ENCODE results near the gene ZNF326.
"Not testable (repeated sequence)": the region's sequence is repeated elsewhere in the genome, so short reads cannot be mapped to it uniquely, and the experiment has no call there.

ZNF326 gene

DNA sequence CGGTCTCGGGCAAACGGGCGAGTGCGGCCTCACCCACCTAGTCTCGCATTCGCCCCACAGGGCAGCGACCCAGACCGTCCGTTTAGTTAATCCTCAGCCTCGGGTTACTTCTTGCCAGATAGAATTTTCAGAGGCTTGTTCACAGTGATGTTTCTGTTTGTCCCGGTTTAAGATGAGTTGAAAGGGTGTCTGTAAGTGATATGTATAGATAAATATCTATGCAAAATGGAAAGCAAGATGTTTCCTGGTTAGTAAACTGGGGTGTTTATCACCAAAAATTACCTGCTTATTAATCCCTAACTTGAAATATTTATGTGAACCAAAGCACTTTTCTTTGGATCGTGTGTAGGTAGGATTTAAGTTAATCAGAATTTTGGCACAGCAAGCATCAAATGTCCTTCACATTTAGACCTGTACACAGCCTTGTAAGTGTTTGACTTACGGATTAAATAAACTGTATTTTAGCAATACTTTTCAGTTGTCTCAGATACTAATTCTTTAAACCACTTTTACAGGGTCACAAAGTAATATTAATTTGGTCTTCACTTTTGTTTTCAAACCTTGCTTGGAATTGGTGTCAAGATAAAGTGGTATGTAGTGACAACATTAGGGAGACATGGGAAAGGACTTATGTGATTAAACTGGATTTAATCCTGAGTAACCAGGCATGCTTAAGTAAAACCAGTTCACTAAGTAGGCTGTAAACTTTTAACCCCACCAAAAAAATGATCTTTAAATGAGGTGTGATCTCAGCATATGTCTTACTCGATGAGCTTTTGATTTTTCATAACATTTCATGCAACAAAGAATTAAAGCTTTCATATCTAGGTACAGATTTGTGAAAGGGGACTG, 914 bp downstream of the ZNF326 start:
- in situ Hi-C loops (cut with MboI; ENCODE audit: low sequenced_read_pairs) = loop anchor here (10.0 to 25.0 kb wide), 2 partner anchors 191 to 534 kb away; no protein-coding TSS in a partner anchor

DNA sequence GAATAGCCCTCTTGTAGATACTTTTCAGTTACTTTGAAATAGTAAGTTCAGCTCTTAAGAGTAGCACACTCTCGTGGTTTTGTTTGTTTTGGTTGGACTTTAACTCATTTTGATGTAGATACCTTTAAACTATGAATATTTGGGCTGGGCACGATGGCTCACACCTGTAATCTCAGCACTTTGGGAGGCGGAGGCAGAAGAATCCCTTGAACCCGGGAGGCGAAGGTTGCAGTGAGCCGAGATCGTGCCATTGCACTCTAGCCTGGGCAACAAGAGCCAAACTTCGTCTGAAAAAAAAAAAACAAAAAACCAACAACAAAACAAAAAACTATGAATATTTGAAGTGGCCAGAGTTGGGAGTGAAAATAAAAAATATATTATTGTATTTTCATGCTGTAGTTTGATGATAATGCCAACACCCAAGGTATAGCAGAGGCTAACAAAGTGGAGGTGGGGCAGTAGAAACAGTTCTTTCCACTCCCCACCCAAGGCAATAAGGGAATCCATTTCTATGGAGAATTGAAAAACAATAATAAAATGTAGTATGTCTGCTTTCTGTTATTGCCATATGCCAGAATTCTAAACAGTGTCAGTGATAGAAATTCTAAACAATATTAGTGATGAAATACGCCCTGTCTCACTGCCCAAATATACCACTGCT, 1.7 kb downstream of the ZNF326 start:
- in situ Hi-C loops (cut with MboI; ENCODE audit: low sequenced_read_pairs) = loop anchor here (10.0 to 25.0 kb wide), 2 partner anchors 192 to 534 kb away; no protein-coding TSS in a partner anchor

DNA sequence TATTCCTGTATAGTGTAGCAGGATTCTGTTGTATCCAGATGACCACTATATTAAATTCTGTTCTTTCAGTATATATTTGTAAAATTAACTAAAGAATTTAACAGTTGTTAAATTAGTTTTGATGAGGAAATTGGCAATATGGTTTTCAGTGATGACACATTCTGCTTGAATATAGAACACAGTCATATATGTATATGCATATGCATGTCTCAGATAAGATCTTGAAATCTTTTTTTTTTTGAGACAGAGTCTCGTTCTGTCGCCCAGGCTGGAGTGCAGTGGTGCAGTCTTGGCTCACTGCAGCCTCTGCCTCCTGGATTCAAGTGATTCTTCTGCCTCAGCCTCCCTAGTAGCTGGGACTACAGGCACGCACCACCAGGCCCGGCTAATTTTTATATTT, 2.2 kb downstream of the ZNF326 start:
- in situ Hi-C loops (cut with MboI; ENCODE audit: low sequenced_read_pairs) = loop anchor here (10.0 to 25.0 kb wide), 2 partner anchors 192 to 535 kb away; no protein-coding TSS in a partner anchor

DNA sequence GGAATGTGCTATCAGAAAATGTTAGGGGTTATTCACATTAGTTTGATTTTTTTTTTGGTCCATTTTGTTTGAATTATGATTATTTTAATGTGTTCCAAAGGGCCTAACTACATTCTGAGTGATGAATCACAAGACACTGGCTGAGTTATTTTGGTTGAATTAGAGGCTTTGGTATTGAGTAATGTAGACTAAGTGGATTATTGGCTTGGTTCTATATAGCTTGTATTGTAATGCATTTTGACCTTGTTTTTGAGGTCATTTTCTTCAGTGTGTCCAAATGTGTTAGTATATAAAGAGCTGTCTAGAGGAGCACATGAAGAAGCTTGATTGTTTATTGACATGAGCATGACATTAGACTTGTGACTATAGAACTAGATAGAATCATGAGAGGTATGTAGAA, 3.4 kb downstream of the ZNF326 start:
- in situ Hi-C loops (cut with MboI; ENCODE audit: low sequenced_read_pairs) = loop anchor here (10.0 to 25.0 kb wide), 2 partner anchors 194 to 536 kb away; no protein-coding TSS in a partner anchor

DNA sequence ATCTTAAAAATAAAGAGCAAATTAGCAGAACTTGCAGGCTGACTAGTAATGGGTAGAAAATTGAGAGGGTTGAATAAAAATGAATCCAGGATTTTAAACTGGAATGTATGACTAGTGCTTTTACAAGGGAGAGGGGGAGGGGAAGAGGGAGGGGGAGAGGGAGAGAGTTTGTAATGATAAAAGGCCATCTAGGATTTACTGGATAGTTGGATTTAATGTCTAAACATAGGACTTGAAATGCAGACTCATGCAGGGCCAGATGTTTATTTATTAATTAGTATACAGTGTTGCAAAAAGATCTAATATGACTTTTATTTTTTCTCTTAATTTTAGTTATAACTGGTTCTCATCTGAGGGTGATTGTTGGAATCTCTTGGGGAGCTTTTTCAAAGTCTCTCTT, 4.3 kb downstream of the ZNF326 start:
- in situ Hi-C loops (cut with MboI; ENCODE audit: low sequenced_read_pairs) = loop anchor here (10.0 to 25.0 kb wide), 2 partner anchors 194 to 537 kb away; no protein-coding TSS in a partner anchor

DNA sequence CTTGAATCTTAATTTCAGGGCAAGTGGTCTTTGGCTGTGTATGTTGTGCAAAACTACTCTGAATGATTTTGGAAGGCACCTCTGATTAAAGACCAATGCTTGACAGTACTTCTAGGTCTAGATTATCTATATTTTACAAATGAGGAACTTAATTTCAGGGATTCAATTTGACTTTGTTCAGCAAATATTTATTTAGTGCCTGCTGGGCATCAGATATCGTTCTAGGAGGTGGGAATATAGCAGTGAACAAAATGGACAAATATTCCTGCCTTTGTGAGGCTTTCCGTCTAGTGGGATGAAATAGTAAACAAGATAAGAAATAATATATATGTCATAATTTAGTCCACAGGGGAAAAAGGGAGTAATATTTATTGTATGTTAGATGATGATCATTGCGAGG, 4.7 kb downstream of the ZNF326 start:
- in situ Hi-C loops (cut with MboI; ENCODE audit: low sequenced_read_pairs) = loop anchor here (10.0 to 25.0 kb wide), 2 partner anchors 195 to 537 kb away; no protein-coding TSS in a partner anchor

DNA sequence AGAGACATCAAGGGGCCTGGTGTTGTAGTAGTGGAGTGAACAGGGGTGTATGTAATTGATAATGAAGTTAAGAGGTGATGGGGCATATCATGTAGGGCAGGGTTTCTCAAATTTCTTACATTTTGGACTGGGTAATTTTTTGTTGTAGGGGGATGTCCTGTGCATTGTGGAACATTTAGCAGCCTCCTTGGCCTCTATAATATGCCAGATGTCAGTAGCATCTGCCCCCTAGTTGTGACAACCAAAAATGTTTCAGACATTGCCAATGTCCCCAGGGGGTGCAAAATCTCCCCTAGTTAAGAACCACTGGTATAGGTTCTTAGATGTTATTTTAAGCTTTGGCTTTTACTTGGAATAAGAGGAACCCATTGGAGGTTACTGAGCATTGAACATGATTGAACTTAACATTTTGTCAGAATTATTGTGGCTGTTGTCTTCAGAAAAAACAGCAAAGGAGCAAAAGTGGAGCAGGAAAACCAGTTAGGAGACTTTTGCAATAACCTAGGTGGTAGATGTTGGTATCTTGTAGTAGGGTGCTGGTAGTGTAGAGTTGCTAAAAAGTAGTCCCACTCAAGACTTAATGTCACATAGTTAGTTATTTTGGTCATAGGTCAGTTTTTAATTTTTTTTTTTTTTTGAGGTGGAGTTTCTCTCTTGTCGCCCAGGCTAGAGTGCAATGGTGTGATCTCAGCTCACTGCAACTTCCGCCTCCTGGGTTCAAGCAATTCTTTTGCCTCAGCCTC, 6.2 kb downstream of the ZNF326 start:
- in situ Hi-C loops (cut with MboI; ENCODE audit: low sequenced_read_pairs) = no loop called here

DNA sequence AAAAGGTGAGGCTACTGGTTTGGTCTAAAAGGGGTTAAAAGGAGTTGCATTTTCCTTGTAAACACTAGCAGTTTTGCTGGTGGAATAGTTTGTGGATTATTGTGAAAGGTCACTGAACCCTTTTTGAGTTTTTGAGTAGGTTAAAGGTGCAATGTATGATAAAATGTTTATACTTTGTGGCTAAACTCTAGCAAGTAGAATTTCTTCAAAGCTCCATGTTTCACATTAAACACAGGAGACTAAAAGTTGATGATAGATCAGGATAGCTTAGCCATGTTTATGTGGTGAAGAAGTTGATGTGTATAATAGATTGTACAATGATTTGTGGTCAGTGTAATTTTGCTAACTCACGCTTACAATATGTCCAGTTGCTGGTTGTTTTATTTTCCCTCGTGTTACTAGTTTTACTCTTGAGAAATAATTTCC, 13.1 kb downstream of the ZNF326 start:
- in situ Hi-C loops (cut with MboI; ENCODE audit: low sequenced_read_pairs) = no loop called here

DNA sequence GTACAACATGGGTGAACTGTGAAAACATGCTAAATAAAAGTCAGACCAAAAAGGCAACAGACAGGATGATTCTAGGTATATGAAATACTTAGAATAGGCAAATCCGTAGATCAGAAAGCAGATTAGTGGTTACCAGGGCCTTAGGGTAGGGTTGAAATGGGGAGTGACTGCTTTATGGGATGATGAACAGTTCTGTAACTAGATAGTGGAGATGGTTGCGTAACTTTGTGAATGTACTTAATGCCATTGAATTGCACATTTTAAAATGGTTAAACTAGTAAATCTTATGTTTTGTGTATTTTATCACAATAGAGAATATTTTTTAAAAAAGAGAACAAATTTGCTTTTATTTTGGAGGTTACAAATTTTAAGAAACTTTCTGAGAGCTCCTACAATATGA, 17.4 kb downstream of the ZNF326 start:
- in situ Hi-C loops (cut with MboI; ENCODE audit: low sequenced_read_pairs) = no loop called here

DNA sequence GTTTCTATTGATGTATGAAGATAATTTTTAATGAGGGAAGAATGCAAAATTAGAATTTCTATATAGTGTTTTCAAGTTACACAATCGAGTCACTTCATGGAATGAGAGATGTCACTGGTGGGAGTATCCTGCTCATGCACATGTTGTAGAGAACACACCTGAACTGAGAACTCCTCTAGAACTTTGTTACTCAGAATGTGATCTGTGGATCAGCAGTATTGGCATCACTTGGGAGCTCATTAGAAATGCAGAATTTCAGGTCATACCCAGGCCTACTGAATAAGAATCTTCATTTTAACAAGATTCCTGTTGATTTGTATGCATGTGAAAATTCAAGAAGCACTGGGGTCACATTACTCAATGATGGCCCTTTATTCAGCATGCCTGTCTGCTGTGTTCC, 28.8 kb downstream of the ZNF326 start:
- in situ Hi-C loops (cut with MboI; ENCODE audit: low sequenced_read_pairs) = no loop called here

DNA sequence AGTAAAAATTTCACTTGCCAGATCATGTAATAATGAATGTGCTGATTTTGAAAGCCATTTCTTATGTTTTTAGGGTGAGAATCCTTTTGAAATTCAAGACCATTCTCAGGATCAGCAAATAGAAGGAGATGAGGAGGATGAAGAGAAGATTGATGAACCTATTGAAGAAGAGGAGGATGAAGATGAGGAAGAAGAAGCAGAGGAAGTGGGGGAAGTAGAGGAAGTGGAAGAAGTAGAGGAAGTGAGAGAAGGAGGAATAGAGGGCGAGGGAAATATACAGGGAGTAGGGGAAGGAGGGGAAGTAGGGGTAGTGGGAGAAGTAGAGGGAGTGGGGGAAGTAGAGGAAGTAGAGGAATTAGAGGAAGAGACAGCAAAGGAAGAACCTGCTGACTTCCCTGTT, 32.4 kb downstream of the ZNF326 start:
- in situ Hi-C loops (cut with MboI; ENCODE audit: low sequenced_read_pairs) = no loop called here

DNA sequence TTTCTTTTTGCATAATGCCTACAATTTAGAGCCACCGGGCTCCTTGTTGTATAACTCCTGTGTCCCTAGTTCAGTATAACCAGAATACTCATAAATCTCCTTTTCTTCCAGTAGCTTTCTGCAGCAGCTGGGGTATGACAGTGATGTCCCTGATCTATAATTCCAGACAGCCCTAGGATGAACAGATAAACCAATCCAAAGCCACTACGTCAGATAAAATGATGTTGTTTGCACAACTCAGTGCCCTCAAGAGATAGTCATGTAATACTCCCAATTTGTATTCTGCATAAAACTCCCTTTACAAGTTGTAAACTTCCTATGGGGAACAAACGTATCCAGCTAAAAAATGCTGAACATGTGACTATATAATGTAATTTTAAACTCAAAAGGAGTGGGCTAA, 44.7 kb downstream of the ZNF326 start:
- in situ Hi-C loops (cut with MboI; ENCODE audit: low sequenced_read_pairs) = no loop called here

DNA sequence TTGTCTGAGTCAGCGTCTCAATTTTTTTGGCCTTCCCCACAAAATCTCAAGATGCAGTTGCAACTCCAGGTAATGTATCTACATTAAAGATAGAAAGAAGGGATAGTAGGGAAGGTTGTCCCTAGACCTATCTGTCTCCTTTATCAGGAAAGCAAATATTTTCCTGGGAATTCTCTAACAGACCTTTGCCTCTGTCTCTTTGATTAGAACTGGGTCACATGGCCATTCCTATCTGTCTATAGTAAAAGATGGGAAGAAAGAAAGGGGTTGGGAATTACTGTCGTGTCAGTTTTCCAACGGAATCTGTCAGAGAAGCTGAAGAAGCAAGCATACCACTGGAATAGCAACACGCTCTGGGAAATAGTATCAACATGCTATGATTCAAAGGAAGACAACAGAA, 48.7 kb downstream of the ZNF326 start:
- in situ Hi-C loops (cut with MboI; ENCODE audit: low sequenced_read_pairs) = no loop called here

DNA sequence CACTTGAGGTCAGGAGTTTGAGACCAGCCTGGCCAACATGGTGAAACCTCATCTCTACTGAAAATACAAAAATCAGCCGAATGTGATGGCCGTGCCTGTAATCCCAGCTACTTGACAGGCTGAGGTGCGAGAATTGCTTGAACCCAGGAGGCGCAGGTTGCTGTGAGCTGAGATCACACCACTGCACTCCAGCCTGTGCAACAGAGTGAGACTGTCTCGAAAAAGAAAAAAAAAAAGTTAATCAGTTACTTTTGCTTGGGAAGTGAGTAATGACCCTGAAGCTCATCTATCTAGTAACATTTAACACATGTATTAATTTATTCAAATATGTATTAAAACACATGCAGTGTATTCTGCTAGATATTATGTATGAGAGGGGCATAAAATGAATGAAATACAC, 49.4 kb downstream of the ZNF326 start:
- in situ Hi-C loops (cut with MboI; ENCODE audit: low sequenced_read_pairs) = no loop called here

DNA sequence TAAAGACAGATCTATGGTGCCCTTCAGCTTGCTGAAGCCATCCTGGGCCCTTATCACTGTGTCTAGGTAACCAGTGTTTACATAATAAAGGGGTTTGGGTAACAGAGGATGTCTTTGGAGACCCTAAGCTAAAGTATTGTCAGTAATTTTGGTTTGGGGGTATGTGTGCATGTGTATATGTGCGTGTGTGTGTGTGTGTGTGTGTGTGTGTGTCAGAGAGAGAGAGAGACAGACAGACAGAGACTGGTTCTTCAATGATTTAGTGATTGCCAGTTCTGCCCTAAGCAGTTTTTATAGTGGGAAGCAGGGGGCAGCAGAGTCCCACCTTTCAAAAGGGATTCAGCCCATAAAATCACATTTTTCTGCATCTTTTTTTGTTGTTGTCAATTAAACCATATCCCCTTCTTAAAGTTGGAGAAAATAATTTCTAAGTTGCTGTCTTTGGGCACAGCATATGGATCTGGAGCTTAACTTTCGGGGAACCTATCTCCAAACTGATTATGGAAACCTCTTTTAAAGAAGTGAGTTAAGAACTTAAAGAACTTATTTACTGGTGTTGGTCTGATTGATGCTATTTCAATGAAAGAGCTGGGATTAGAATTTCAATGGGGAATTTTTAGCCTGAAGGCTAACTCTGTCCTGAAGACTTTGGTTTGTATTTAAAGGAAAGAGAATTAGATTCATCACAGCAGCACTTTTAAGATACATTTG, 51.1 kb downstream of the ZNF326 start:
- in situ Hi-C loops (cut with MboI; ENCODE audit: low sequenced_read_pairs) = no loop called here

DNA sequence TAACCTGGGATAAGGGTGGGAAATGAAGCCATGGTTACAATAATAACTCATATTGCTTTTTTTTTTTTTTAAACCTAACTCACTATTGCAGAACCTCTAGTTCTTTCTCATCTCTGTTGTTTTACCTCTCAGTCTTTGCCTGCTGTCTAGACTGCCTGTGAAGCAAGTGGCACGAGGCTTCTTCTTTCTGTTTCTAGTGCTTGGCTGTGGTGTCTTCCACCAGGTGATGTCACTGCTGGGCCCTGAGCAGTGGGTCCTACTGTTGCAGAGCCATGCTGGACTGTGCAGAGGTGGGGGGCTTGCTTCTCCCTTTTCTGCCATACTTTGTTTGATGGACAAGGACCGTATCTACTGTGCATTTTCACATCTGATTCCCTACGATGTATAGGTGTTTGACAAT, 51.7 kb downstream of the ZNF326 start:
- in situ Hi-C loops (cut with MboI; ENCODE audit: low sequenced_read_pairs) = no loop called here

DNA sequence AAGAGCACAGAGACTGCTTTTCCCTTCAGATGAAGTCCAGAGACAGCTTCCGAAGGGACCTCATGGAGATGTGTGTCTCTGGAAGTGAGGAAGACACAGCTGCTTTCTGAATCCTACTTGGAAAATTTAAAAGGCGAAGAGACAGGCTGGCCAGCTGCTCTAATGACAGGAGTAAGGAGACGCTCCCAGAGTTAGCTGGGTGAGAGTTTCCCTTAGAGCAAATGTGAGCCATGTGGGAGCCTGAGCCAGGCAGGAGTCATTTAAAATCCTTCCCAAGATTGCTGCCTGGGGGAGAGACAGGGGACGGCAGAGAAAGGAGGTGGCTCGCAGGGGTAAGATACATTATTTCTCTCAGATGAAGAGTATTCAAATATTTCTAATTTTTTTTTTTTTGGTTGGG, 53.1 kb downstream of the ZNF326 start:
- in situ Hi-C loops (cut with MboI; ENCODE audit: low sequenced_read_pairs) = no loop called here

DNA sequence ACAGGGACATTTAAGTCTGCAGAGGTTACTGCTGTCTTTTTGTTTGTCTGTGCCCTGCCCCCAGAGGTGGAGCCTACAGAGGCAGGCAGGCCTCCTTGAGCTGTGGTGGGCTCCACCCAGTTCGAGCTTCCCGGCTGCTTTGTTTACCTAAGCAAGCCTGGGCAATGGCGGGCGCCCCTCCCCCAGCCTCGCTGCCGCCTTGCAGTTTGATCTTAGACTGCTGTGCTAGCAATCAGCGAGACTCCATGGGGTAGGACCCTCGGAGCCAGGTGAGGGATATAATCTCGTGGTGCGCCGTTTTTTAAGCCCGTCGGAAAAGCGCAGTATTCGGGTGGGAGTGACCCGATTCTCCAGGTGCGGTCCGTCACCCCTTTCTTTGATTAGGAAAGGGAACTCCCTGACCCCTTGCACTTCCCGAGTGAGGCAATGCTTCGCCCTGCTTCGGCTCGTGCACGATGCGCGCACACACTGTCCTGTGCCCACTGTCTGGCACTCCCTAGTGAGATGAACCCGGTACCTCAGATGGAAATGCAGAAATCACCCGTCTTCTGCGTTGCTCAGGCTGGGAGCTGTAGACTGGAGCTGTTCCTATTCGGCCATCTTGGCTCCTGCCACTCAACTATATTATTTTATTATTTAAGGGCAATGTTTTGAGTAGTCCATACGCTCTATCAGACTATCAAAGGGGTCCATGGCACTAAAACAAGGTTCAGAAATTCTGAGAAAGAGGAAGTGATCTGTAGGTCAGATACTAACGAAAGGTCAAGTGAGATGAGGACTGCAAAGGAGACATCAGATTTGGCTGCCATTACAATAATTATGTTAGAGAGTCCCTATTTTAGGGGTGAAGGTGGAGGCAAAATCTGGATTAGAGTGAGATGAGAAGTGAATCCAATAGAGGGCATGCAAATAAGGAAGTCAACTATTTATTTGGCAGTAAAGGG, 68.1 kb downstream of the ZNF326 start:
- in situ Hi-C loops (cut with MboI; ENCODE audit: low sequenced_read_pairs) = not testable (repeated sequence)

DNA sequence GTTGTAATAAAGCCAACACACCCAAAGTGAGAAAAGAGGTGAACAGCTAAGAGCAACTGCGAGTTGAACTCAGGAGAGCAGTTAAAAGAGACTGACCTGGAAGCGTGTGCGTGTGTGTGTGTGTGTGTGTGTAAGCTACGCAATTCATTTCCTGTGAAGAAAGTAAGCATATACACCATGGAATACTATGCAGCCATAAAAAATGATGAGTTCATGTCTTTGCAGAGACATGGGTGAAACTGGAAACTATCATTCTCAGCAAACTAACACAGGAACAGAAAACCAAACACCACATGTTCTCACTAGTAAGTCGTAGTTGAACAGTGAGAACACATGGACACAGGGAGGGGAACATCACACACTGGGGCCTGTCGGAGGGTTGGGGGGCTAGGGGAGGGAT, 69.2 kb downstream of the ZNF326 start:
- in situ Hi-C loops (cut with MboI; ENCODE audit: low sequenced_read_pairs) = not testable (repeated sequence)
